HepG2 (cell line): ENCODE results near the gene STX1B. TPM values are rescaled to one million over a fixed set of nuclear protein-coding genes. Genes with fewer than 3 reads are reported as not detected.
A peak's percentile ranks its signal among the peaks of the same experiment; 100 is the strongest.

Experiments used
- ASH2L ChIP-seq: fragments of 300-600, 200-600 bp; sonication (generic); IDR thresholded peaks from 2 replicates; pipeline ENCODE4 v1.7.0; 2017; ENCODE audit warnings: low read depth, mild to moderate bottlenecking, moderate library complexity, mixed read lengths, low read length; ENCODE audit not compliant: insufficient read length
- CAMTA2 ChIP-seq: sonication (generic); formaldehyde crosslinking; IDR thresholded peaks from 2 replicates; pipeline ENCODE4 v1.4.0; 2020; ENCODE audit warnings: mild to moderate bottlenecking, missing genetic modification reagents, borderline replicate concordance
- CBX5 ChIP-seq: sonication (generic); formaldehyde crosslinking; IDR thresholded peaks from 2 replicates; pipeline ENCODE4 v1.4.0; 2020; ENCODE audit warnings: missing genetic modification reagents, borderline replicate concordance
- EEA1 ChIP-seq: sonication (generic); formaldehyde crosslinking; IDR thresholded peaks from 2 replicates; pipeline ENCODE4 v1.5.1; 2020; ENCODE audit warnings: mild to moderate bottlenecking, missing genetic modification reagents, borderline replicate concordance
- ELF1 ChIP-seq: sonication (generic); formaldehyde crosslinking; IDR thresholded peaks from 2 replicates; pipeline ENCODE4 v1.4.0; 2020; ENCODE audit warnings: missing genetic modification reagents
- ELF4 ChIP-seq: sonication (generic); formaldehyde crosslinking; IDR thresholded peaks from 2 replicates; pipeline ENCODE4 v1.5.0; 2020; ENCODE audit warnings: missing genetic modification reagents, mild to moderate bottlenecking, moderate library complexity, borderline replicate concordance
- EP300 ChIP-seq, 3 experiments: sonication (generic) in 1 of 3; formaldehyde crosslinking in 1 of 3; IDR thresholded peaks; 2 replicates each; pipeline versions ENCODE4 v1.5.1 to v1.6.1; 2011 to 2020; ENCODE audit warnings: low read depth in 2 of 3, low read length in 2 of 3, borderline replicate concordance in 1 of 3, improper control_type of control experiment in 1 of 3, mild to moderate bottlenecking in 1 of 3, missing genetic modification reagents in 1 of 3, moderate library complexity in 1 of 3
- HOXD1 ChIP-seq: sonication (generic); formaldehyde crosslinking; IDR thresholded peaks from 2 replicates; pipeline ENCODE4 v1.5.0; 2020; ENCODE audit warnings: missing genetic modification reagents
- KAT2B ChIP-seq: fragments of 150-350 bp; IDR thresholded peaks from 2 replicates; pipeline ENCODE4 v1.6.1; 2014; ENCODE audit warnings: low read depth, low read length, borderline replicate concordance
- MAFG ChIP-seq: sonication (generic); formaldehyde crosslinking; IDR thresholded peaks from 2 replicates; pipeline ENCODE4 v1.5.1; 2020; ENCODE audit warnings: mild to moderate bottlenecking, missing genetic modification reagents
- NFE2L1 ChIP-seq: sonication (generic); formaldehyde crosslinking; IDR thresholded peaks from 2 replicates; pipeline ENCODE4 v1.4.0; 2020; ENCODE audit warnings: missing genetic modification reagents, mild to moderate bottlenecking, borderline replicate concordance
- NR2F2 ChIP-seq: IDR thresholded peaks from 2 replicates; pipeline ENCODE4 v1.6.1; 2012; ENCODE audit warnings: low read depth, inconsistent platforms, borderline replicate concordance
- SIX1 ChIP-seq: sonication (generic); formaldehyde crosslinking; IDR thresholded peaks from 2 replicates; pipeline ENCODE4 v1.4.0; 2020; ENCODE audit warnings: missing genetic modification reagents, borderline replicate concordance
- SKIL ChIP-seq: sonication (generic); formaldehyde crosslinking; IDR thresholded peaks from 2 replicates; pipeline ENCODE4 v1.8.0; 2022; ENCODE audit warnings: missing genetic modification reagents, mild to moderate bottlenecking, moderate library complexity, borderline replicate concordance
- SNAPC5 ChIP-seq: sonication (generic); formaldehyde crosslinking; IDR thresholded peaks from 2 replicates; pipeline ENCODE4 v1.8.1; 2023; ENCODE audit warnings: mild to moderate bottlenecking, missing genetic modification reagents, borderline replicate concordance
- SRSF4 ChIP-seq: fragments of 200-400 bp; formaldehyde crosslinking; IDR thresholded peaks from one replicate; pipeline ENCODE4 v1.6.1; 2018; ENCODE audit warnings: mild to moderate bottlenecking, low read depth, low read length, moderate library complexity; ENCODE audit not compliant: poor library complexity, severe bottlenecking
- STAG1 ChIP-seq: sonication (generic); formaldehyde crosslinking; IDR thresholded peaks from 2 replicates; pipeline ENCODE4 v1.4.0; 2020; ENCODE audit warnings: missing genetic modification reagents
- TEAD3 ChIP-seq: optimal IDR thresholded peaks from 2 replicates; pipeline ENCODE3; 2016; ENCODE audit warnings: borderline replicate concordance
- THAP7 ChIP-seq: sonication (generic); formaldehyde crosslinking; IDR thresholded peaks from 2 replicates; pipeline ENCODE4 v1.8.1; 2023; ENCODE audit warnings: mild to moderate bottlenecking, missing genetic modification reagents
- ZC3H4 ChIP-seq: sonication (generic); formaldehyde crosslinking; IDR thresholded peaks from 2 replicates; pipeline ENCODE4 v1.4.0; 2020; ENCODE audit warnings: missing genetic modification reagents, borderline replicate concordance
- ZNF232 ChIP-seq: sonication (generic); formaldehyde crosslinking; IDR thresholded peaks from 2 replicates; pipeline ENCODE4 v1.4.0; 2020; ENCODE audit warnings: missing genetic modification reagents, borderline replicate concordance
- ZNF264 ChIP-seq: sonication (generic); formaldehyde crosslinking; IDR thresholded peaks from 2 replicates; pipeline ENCODE4 v1.4.0; 2020; ENCODE audit warnings: missing genetic modification reagents
- ZNF350 ChIP-seq: sonication (generic); formaldehyde crosslinking; IDR thresholded peaks from 2 replicates; pipeline ENCODE4 v1.4.0; 2020; ENCODE audit warnings: mild to moderate bottlenecking, low read depth, missing genetic modification reagents, borderline replicate concordance
- ZNF382 ChIP-seq: sonication (generic); formaldehyde crosslinking; IDR thresholded peaks from 2 replicates; pipeline ENCODE4 v1.5.0; 2020; ENCODE audit warnings: missing genetic modification reagents, mild to moderate bottlenecking, borderline replicate concordance
- ZNF460 ChIP-seq: sonication (generic); formaldehyde crosslinking; IDR thresholded peaks from 2 replicates; pipeline ENCODE4 v1.5.1; 2020; ENCODE audit warnings: missing genetic modification reagents, mild to moderate bottlenecking, borderline replicate concordance
- ZNF737 ChIP-seq: sonication (generic); formaldehyde crosslinking; IDR thresholded peaks from 2 replicates; pipeline ENCODE4 v1.5.0; 2020; ENCODE audit warnings: missing genetic modification reagents, mild to moderate bottlenecking, borderline replicate concordance
- polyA plus RNA-seq, 8 experiments: library from polyadenylated mRNA; depleted of rRNA in 3 of 8; stranded (reverse) in 7 of 8; unstranded in 1 of 8; fragments of >200 nt; fragmentation: Illumina TruSeq in 4 of 8; extraction: Trizol in 4 of 8; gene quantifications; 2 replicates each; pipeline versions ENCODE4 v1.2.1 to v1.2.3, GENCODE V29; 2011 to 2016; ENCODE audit warnings: low read depth in 4 of 8, missing spikeins in 1 of 8, mixed read lengths in 1 of 8; ENCODE audit not compliant: insufficient read depth in 1 of 8
- total RNA-seq, 5 experiments: library from RNA; depleted of rRNA; stranded (reverse); fragments of >200 nt; fragmentation: Illumina TruSeq; extraction: Trizol; gene quantifications; 2 replicates each; pipeline ENCODE4 v1.2.3, GENCODE V29; 2016; ENCODE audit warnings: low read depth in 1 of 5

Gene STX1B
- total and polyA plus RNA-seq, 2 of the 13 experiments (the other 11 are each of a cell fraction or from before 2014, with no cell fraction given), result 2.1 to 3.0 TPM

- TF ChIP-seq KAT2B (no peak), HOXD1 (0 out of 2 replicates have a peak, but pooled peaks have one; percentile 39), ZNF737 (CRISPR knock-in tag) (no peak; the same call in 1 of the 2 replicates), SNAPC5 (CRISPR knock-in tag) (no peak), SIX1 (CRISPR knock-in tag) (no peak), EP300 (IDR thresholded peaks at IDR 0.05; ENCODE audit: low read depth in 2 of 2, low read length in 2 of 2) (no peak), EP300 (CRISPR knock-in tag; IDR thresholded peaks at IDR 0.05; ENCODE audit: borderline replicate concordance) (no peak), SKIL (CRISPR knock-in tag) (no peak; the same call in 1 of the 2 replicates), TEAD3 (CRISPR knock-in tag) (no peak), NFE2L1 (CRISPR knock-in tag) (0 out of 2 replicates have a peak, but pooled peaks have one; percentile 17), ELF1 (CRISPR knock-in tag) (peak; percentile 58; the same call in 1 of the 2 replicates), ZNF460 (CRISPR knock-in tag) (no peak), CBX5 (CRISPR knock-in tag) (no peak), STAG1 (CRISPR knock-in tag) (peak; percentile 16), SRSF4 (no peak), ZNF382 (no peak), EEA1 (CRISPR knock-in tag) (no peak), ASH2L (no peak), NR2F2 (peak; percentile 14; the same call in 1 of the 2 replicates), ZNF350 (no peak), CAMTA2 (CRISPR knock-in tag) (peak; percentile 20; the same call in 1 of the 2 replicates), ELF4 (CRISPR knock-in tag) (no peak), THAP7 (CRISPR knock-in tag) (0 out of 2 replicates have a peak, but pooled peaks have one; percentile 2), ZNF232 (CRISPR knock-in tag) (peak; percentile 88; the same call in 1 of the 2 replicates), ZC3H4 (no peak; the same call in 1 of the 2 replicates), MAFG (CRISPR knock-in tag) (no peak), ZNF264 (CRISPR knock-in tag) (peak; percentile 74; the same call in 1 of the 2 replicates)
Observed at GRCh38 chr16:31033709-31034492, 23.5 kb upstream of the STX1B start (continued).
